Measurements from ENCODE around the gene SPIB. TPM values are rescaled to one million over a fixed set of nuclear protein-coding genes. Genes with fewer than 3 reads are reported as not detected.
"Not testable (repeated sequence)": the region's sequence is repeated elsewhere in the genome, so short reads cannot be mapped to it uniquely, and the experiment has no call there.

The SPIB gene
- polyA plus RNA-seq, 1 donor: 1.00 TPM

DNA sequence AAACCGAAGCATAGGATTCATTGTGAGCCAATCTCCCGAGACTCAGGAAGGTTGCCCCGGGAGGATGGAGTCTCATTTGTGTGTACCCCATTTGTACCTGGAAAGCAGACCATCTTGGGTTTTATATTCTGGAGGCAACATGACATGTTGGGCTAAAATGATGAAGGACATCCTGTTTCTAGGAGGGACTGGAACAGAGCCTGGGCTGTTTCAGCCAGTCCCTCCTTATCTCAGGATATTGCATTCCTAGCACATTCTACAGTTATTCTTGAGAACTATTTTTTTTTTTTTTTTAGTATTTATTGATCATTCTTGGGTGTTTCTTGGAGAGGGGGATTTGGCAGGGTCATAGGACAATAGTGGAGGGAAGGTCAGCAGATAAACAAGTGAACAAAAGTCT is 28.4 kb upstream of the SPIB start:
- DNase-seq: not testable (repeated sequence)

DNA sequence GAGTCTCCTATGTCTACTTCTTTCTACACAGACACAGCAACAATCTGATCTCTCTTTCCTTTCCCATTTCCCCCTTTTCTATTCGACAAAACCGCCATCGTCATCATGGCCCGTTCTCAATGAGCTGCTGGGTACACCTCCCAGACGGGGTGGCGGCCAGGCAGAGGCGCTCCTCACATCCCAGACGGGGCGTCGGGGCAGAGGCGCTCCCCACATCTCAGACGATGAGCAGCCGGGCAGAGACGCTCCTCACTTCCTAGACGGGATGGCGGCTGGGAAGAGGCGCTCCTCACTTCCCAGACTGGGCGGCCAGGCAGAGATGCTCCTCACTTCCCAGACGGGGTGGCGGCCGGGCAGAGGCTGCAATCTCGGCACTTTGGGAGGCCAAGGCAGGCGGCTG is 27.8 kb upstream of the SPIB start:
- DNase-seq: not testable (repeated sequence)

GRCh38 chr19:50392759-50393158 is 26.0 kb upstream of the SPIB start:
- DNase-seq: no peak

DNA sequence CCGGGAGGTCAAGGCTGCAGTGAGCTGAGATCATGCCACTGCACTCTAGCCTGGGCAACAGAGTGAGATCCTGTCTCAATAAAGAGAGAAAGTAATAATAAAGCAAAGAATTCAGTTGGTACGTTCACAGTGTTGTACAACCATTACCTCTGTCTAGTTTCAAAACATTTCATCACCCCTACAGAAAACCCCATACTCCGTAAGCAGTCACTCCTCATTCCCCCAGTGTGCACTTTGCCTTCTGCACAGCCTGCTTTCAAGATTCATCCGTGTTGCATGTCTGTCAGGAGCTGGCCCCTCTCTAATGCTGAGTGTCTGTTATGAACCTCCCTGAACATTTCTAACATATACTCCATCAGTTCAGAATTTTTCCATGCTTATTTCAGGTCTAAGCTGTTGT is 25.1 kb upstream of the SPIB start:
- no peak for DNase-seq

DNA sequence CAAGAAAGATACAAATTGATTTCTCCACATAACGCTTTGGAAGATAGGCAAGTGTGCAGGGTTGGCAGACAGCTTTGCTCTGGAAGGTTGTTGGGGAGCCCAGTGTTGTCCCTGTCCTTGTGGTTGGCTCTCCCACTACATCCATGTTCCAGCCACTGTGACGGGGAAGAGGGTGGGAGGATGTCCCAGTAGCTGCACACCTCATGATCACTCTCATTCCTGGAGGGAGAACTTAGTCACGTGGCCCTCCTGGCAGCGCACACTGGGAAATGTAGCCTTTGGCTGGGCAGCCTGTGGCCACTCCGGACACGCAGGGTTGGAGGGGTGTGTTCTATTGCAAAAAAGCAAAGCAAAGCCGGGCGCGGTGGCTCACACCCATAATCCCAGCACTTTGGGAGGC is 24.7 kb upstream of the SPIB start:
- no peak for DNase-seq

- no peak for DNase-seq
Measured at GRCh38 chr19:50398675-50399367, 19.9 kb upstream of the SPIB start.

DNA sequence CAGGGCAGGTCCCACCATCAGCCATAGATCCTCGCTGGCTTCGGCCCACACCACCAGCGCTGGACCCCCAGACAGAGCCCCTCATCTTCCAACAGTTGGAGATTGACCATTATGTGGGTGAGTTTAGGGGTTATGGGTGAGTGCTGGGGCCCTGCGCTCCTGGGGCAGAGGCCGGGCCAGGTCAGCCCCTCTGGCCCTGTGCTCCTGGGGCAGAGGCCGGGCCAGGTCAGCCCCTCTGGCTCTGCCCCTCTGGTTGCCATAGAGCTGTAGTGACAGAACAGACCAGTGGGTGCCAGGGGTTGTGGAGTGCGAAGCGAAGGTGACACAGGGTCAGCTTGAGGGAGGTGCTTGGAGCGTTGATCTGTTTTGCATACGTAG is 19.4 kb upstream of the SPIB start:
- no peak for DNase-seq

- DNase-seq: no peak
Measured at GRCh38 chr19:50401605-50402450, 16.9 kb upstream of the SPIB start.

DNA sequence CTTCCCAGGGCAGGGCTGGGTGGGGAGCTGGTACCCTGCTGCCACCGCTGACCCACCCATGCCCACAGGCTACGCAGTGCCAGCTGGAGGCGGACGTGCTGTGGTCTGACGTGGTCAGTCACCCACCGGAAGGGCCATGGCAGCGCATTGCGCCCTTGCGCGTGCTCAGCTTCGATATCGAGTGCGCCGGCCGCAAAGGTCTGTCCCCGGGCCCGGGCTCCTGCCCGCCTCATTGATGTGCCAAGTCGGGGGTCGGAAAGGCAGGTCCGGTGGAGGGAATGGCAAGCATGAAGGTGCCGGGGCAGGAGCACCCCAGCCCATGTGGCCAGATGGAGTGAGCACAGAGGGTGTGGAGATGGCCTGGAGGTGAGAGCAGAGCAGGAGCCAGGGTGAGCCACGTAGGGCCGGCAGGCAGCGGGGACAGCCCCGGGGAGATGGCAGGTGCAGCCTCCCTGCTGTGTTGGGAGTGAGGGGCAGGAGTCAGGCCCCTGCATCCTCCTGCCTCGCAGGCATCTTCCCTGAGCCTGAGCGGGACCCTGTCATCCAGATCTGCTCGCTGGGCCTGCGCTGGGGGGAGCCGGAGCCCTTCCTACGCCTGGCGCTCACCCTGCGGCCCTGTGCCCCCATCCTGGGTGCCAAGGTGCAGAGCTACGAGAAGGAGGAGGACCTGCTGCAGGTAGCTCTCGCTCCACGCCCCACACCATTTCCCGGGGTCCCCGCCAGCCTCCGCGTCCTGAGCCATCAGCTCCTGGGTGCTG is 16.0 kb upstream of the SPIB start:
- no peak for DNase-seq

DNA sequence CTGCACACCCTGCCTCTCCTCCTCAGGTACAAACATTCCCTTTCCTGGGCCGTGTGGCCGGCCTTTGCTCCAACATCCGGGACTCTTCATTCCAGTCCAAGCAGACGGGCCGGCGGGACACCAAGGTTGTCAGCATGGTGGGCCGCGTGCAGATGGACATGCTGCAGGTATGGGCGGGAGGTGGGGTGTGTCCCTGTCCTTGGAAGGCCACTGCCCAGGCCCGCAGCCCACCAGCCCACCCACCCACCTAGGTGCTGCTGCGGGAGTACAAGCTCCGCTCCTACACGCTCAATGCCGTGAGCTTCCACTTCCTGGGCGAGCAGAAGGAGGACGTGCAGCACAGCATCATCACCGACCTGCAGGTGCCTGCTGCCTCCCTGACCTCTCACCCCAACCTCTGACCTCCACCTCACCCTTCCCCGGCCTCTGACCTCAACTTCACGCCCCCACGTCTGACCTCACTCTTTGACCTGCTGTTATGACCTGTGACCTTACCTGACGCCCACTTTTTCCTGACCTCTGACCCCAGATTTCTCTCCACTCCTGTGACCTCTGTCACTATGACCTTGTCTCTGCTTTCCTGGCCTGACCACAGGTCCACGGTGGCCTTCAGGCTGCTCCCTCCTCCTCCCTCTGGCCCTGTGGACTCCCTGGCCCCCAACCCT is 12.4 kb upstream of the SPIB start:
- no peak for DNase-seq

DNA sequence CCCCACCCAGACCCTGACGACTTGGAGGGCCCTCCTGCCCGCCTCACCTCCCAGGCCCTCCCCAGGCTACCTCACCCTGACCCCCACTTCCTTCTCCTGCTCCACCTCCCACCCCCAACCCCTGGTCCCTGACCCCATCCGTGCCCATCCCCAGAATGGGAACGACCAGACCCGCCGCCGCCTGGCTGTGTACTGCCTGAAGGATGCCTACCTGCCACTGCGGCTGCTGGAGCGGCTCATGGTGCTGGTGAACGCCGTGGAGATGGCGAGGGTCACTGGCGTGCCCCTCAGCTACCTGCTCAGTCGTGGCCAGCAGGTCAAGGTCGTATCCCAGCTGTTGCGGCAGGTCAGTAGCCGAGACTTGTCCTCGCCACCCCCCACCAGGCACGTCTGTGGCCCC is 11.9 kb upstream of the SPIB start:
- no peak for DNase-seq

DNA sequence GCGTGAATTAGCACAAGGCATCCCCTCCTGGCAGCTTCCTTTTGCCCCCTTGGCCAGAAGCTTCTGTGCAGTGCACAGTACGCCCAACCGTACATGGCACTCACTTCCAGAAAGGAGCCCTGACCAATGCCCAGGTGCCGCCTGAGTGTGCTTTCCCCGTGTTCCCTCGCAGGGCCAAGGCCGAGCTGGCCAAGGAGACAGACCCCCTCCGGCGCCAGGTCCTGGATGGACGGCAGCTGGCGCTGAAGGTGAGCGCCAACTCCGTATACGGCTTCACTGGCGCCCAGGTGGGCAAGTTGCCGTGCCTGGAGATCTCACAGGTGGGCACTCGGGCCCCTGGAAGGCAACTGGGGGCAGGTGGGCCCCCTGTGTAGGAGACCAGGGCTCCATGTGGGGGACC is 9.4 kb upstream of the SPIB start:
- no peak for DNase-seq

DNA sequence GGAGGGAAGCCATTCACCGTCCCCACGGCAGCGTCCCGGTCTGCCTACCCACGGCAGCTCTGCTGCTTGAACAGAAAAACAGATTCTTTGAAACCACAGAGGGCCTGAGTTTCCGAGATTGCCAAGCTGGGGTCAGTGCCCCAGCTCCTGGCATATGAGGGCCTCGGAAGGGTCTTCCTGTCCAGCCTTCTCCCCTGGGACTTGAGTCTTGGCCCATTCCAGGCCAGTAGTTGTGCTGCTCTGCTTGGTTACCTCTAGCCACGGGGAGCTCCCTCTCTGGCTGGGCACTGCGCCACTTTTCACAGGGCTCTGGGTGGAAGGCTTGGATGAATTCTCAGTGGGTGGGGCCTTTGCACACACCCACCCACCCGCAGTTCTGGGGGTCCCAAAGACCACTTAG is 8.6 kb upstream of the SPIB start:
- DNase-seq: no peak

GRCh38 chr19:50412419-50412818 is 6.3 kb upstream of the SPIB start:
- no peak for DNase-seq

DNA sequence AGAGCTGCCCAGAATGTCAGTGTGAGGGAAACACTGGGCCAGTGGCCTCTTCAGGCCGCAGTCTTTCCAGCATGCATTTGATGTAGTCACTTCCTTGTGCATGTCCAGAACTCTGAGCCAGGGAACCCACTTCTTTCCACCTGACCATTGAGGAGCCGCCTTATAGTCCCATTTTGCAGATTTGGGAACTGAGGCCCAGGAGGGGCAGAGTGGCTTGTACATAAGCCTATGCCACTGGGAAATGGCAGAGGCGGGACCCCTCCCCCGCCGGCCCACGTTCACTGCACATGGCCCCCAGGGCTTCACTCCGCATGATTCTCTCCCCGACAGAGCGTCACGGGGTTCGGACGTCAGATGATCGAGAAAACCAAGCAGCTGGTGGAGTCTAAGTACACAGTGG is 5.6 kb upstream of the SPIB start:
- no peak for DNase-seq

DNA sequence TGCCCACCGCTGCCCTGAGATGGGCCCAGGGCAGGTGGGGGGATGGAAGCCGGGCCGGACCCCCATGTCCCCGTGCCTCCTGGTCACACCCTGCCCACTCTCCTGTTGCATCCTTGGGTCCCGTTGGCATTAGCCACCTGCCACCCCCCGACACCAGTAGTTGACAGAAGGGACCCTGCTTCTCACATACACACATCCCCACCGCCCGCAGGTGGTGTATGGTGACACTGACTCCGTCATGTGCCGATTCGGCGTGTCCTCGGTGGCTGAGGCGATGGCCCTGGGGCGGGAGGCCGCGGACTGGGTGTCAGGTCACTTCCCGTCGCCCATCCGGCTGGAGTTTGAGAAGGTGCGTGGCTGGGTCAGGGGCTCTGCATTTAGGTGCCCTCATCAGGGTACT is 5.2 kb upstream of the SPIB start:
- DNase-seq: no peak

- DNase-seq: peak; percentile 48
Measured at GRCh38 chr19:50414864-50415660, 3.7 kb upstream of the SPIB start.

DNA sequence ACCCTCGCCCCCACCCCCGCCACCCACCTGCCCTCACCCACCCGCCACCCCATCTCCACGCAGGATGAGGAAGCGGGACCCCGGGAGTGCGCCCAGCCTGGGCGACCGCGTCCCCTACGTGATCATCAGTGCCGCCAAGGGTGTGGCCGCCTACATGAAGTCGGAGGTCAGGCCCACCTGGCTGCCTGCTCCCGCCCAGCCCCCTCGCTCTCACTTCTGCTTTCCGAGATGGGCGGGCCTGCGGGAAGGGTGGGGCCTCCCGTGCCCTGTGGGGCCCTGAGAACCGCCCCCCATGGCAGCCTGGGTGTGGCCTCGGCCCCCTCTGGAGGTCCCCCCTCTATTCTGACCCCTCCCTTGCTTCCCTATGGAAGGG is 3.1 kb upstream of the SPIB start:
- no peak for DNase-seq

GRCh38 chr19:50416034-50416977 is 2.4 kb upstream of the SPIB start:
- no peak for DNase-seq
